ENCODE measurements around the gene NPAS2. TPM values are rescaled to one million over a fixed set of nuclear protein-coding genes. Genes with fewer than 3 reads are reported as not detected.

Gene NPAS2
- polyA plus RNA-seq, 1 donor: 20.4 TPM

- WGBS (ENCODE audit: insufficient coverage, low lambda C conversion rate): 80% methylated on average over 1 of the region's 10 CpGs
- no peak overlapping the region for H3K27ac ChIP-seq (ENCODE audit: low read length)
Measured at GRCh38 chr2:100834221-100834620, 14.3 kb downstream of the NPAS2 start.

GRCh38 chr2:100835006-100835659, 15.2 kb downstream of the NPAS2 start:
- Histone ChIP-seq H3K9me3 (ENCODE audit: control insufficient read depth, low read depth, low read length) (no peaks in the 10 kb centered on the region), H3K36me3 (ENCODE audit: control insufficient read depth, insufficient read depth, low read length) (no peaks in the 10 kb centered on the region), H3K27ac (ENCODE audit: low read length) (no peak overlapping the region), H3K4me1 (ENCODE audit: control insufficient read depth, insufficient read depth, low read length) (no peaks in the 10 kb centered on the region), H3K4me3 (ENCODE audit: low read length) (no peak overlapping the region), H3K27me3 (ENCODE audit: control insufficient read depth, insufficient read depth, low read length) (no peaks in the 10 kb centered on the region)
- WGBS (ENCODE audit: insufficient coverage, low lambda C conversion rate): 70% methylated on average over 3 of the region's 16 CpGs
- no peak for DNase-seq

More at GRCh38 chr2:100834221-100834620, 14.3 kb downstream of the NPAS2 start:
- Histone ChIP-seq H3K36me3 (ENCODE audit: control insufficient read depth, insufficient read depth, low read length) (no peaks in the 10 kb centered on the region), H3K27me3 (ENCODE audit: control insufficient read depth, insufficient read depth, low read length) (no peaks in the 10 kb centered on the region), H3K4me3 (ENCODE audit: low read length) (no peak overlapping the region), H3K9me3 (ENCODE audit: control insufficient read depth, low read depth, low read length) (no peaks in the 10 kb centered on the region), H3K4me1 (ENCODE audit: control insufficient read depth, insufficient read depth, low read length) (no peaks in the 10 kb centered on the region)
- no peak for DNase-seq

GRCh38 chr2:100840519-100840918, 20.6 kb downstream of the NPAS2 start:
- H3K27me3 ChIP-seq (ENCODE audit: control insufficient read depth, insufficient read depth, low read length): no peaks in the 10 kb centered on the region
- WGBS (ENCODE audit: insufficient coverage, low lambda C conversion rate): 100% methylated on average over 4 of the region's 7 CpGs
- H3K4me1 ChIP-seq (ENCODE audit: control insufficient read depth, insufficient read depth, low read length): no peaks in the 10 kb centered on the region
- no peak overlapping the region for H3K4me3 ChIP-seq (ENCODE audit: low read length)
- no peak overlapping the region for H3K27ac ChIP-seq (ENCODE audit: low read length)
- peaks cover 2% of the 10 kb centered on the region for H3K9me3 ChIP-seq (ENCODE audit: control insufficient read depth, low read depth, low read length)
- no peak for DNase-seq
- H3K36me3 ChIP-seq (ENCODE audit: control insufficient read depth, insufficient read depth, low read length): no peaks in the 10 kb centered on the region

GRCh38 chr2:100842241-100842922, 22.4 kb downstream of the NPAS2 start:
- no peak overlapping the region for H3K4me3 ChIP-seq (ENCODE audit: low read length)
- WGBS (ENCODE audit: insufficient coverage, low lambda C conversion rate): no CpG with 5 or more reads among the region's 9 CpGs
- H3K4me1 ChIP-seq (ENCODE audit: control insufficient read depth, insufficient read depth, low read length): no peaks in the 10 kb centered on the region
- no peak overlapping the region for H3K27ac ChIP-seq (ENCODE audit: low read length)
- peaks cover 2% of the 10 kb centered on the region for H3K9me3 ChIP-seq (ENCODE audit: control insufficient read depth, low read depth, low read length)
- no peaks in the 10 kb centered on the region for H3K27me3 ChIP-seq (ENCODE audit: control insufficient read depth, insufficient read depth, low read length)
- H3K36me3 ChIP-seq (ENCODE audit: control insufficient read depth, insufficient read depth, low read length): no peaks in the 10 kb centered on the region
- DNase-seq: no peak

- no peaks in the 10 kb centered on the region for H3K36me3 ChIP-seq (ENCODE audit: control insufficient read depth, insufficient read depth, low read length)
- H3K27me3 ChIP-seq (ENCODE audit: control insufficient read depth, insufficient read depth, low read length): no peaks in the 10 kb centered on the region
- H3K4me1 ChIP-seq (ENCODE audit: control insufficient read depth, insufficient read depth, low read length): no peaks in the 10 kb centered on the region
- no peak overlapping the region for H3K27ac ChIP-seq (ENCODE audit: low read length)
- H3K9me3 ChIP-seq (ENCODE audit: control insufficient read depth, low read depth, low read length): peaks cover 2% of the 10 kb centered on the region
- WGBS (ENCODE audit: insufficient coverage, low lambda C conversion rate): 80% methylated on average over 2 of the region's 7 CpGs
- no peak for DNase-seq
- H3K4me3 ChIP-seq (ENCODE audit: low read length): no peak overlapping the region
Measured at GRCh38 chr2:100844514-100844913, 24.6 kb downstream of the NPAS2 start.

- Histone ChIP-seq H3K9me3 (ENCODE audit: control insufficient read depth, low read depth, low read length) (peaks cover 2% of the 10 kb centered on the region), H3K4me1 (ENCODE audit: control insufficient read depth, insufficient read depth, low read length) (no peaks in the 10 kb centered on the region), H3K27me3 (ENCODE audit: control insufficient read depth, insufficient read depth, low read length) (no peaks in the 10 kb centered on the region), H3K36me3 (ENCODE audit: control insufficient read depth, insufficient read depth, low read length) (no peaks in the 10 kb centered on the region), H3K27ac (ENCODE audit: low read length) (no peak overlapping the region), H3K4me3 (ENCODE audit: low read length) (no peak overlapping the region)
- no CpG with 5 or more reads among the region's 5 CpGs for WGBS (ENCODE audit: insufficient coverage, low lambda C conversion rate)
- no peak for DNase-seq
Measured at GRCh38 chr2:100845141-100845991, 25.4 kb downstream of the NPAS2 start.

GRCh38 chr2:100846716-100847115, 26.8 kb downstream of the NPAS2 start:
- H3K4me3 ChIP-seq (ENCODE audit: low read length): no peak overlapping the region
- H3K27me3 ChIP-seq (ENCODE audit: control insufficient read depth, insufficient read depth, low read length): no peaks in the 10 kb centered on the region
- H3K4me1 ChIP-seq (ENCODE audit: control insufficient read depth, insufficient read depth, low read length): no peaks in the 10 kb centered on the region
- peaks cover 2% of the 10 kb centered on the region for H3K9me3 ChIP-seq (ENCODE audit: control insufficient read depth, low read depth, low read length)
- no peaks in the 10 kb centered on the region for H3K36me3 ChIP-seq (ENCODE audit: control insufficient read depth, insufficient read depth, low read length)
- no peak for DNase-seq
- H3K27ac ChIP-seq (ENCODE audit: low read length): no peak overlapping the region
- no CpG with 5 or more reads among the region's 2 CpGs for WGBS (ENCODE audit: insufficient coverage, low lambda C conversion rate)

GRCh38 chr2:100852447-100852846, 32.5 kb downstream of the NPAS2 start:
- Histone ChIP-seq H3K9me3 (ENCODE audit: control insufficient read depth, low read depth, low read length) (no peaks in the 10 kb centered on the region), H3K4me1 (ENCODE audit: control insufficient read depth, insufficient read depth, low read length) (no peaks in the 10 kb centered on the region), H3K4me3 (ENCODE audit: low read length) (no peak overlapping the region), H3K27me3 (ENCODE audit: control insufficient read depth, insufficient read depth, low read length) (no peaks in the 10 kb centered on the region), H3K27ac (ENCODE audit: low read length) (no peak overlapping the region), H3K36me3 (ENCODE audit: control insufficient read depth, insufficient read depth, low read length) (no peaks in the 10 kb centered on the region)
- WGBS (ENCODE audit: insufficient coverage, low lambda C conversion rate): 86% methylated on average over 2 of the region's 4 CpGs
- no peak for DNase-seq

- no peak overlapping the region for H3K27ac ChIP-seq (ENCODE audit: low read length)
- WGBS (ENCODE audit: insufficient coverage, low lambda C conversion rate): 100% methylated on average over 1 of the region's 14 CpGs
- DNase-seq: no peak
Measured at GRCh38 chr2:100852999-100853908, 33.3 kb downstream of the NPAS2 start.

More at GRCh38 chr2:100852999-100853908, 33.3 kb downstream of the NPAS2 start:
- Histone ChIP-seq H3K9me3 (ENCODE audit: control insufficient read depth, low read depth, low read length) (no peaks in the 10 kb centered on the region), H3K27me3 (ENCODE audit: control insufficient read depth, insufficient read depth, low read length) (no peaks in the 10 kb centered on the region), H3K4me3 (ENCODE audit: low read length) (no peak overlapping the region), H3K4me1 (ENCODE audit: control insufficient read depth, insufficient read depth, low read length) (no peaks in the 10 kb centered on the region), H3K36me3 (ENCODE audit: control insufficient read depth, insufficient read depth, low read length) (no peaks in the 10 kb centered on the region)

Measured in large intestine (tissue), 3 donors.